A549 (cell line): Measurements from ENCODE around the gene VAT1L.

Experiments
- CEBPB ChIP-seq, 2 experiments: fragments of >200 bp in 1 of 2; sonication (Bioruptor Twin) in 1 of 2; formaldehyde crosslinking in 1 of 2; IDR thresholded peaks; 2 replicates each; pipeline ENCODE4 v1.6.1; 2012 to 2016
- CTCF ChIP-seq: fragments of >200 bp; sonication (Bioruptor Twin); formaldehyde crosslinking; IDR thresholded peaks from 3 replicates; pipeline ENCODE4 v1.5.1; 2016
- E2F6 ChIP-seq: IDR thresholded peaks from 2 replicates; pipeline ENCODE4 v1.6.1; 2012; ENCODE audit warnings: low read depth, borderline replicate concordance
- RFX5 ChIP-seq: fragments of 450-650 bp; IDR thresholded peaks from 2 replicates; pipeline ENCODE4 v1.7.1; 2014; ENCODE audit warnings: antibody characterized with exemption, mild to moderate bottlenecking, moderate library complexity
- TF ChIP-seq, protein P1 (sequence below): IDR thresholded peaks from 2 replicates; pipeline ENCODE4 v1.6.1; 2012

- no peak for TF ChIP-seq RFX5
- TF ChIP-seq CTCF, result no peak
- TF ChIP-seq, protein P1, sequence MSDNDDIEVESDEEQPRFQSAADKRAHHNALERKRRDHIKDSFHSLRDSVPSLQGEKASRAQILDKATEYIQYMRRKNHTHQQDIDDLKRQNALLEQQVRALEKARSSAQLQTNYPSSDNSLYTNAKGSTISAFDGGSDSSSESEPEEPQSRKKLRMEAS, result no peak
- no peak for TF ChIP-seq CEBPB (IDR thresholded peaks at IDR 0.05)
- TF ChIP-seq E2F6, result no peak
These were observed 983 bp downstream of the VAT1L start for GRCh38 chr16:77789085-77790008.
